Fibroblast of mammary gland (primary cell): ENCODE results near the gene KLC1.

Experiments
- DNase-seq: peaks from one replicate; pipeline ENCODE4 v3.0.0-alpha.2; 2010; ENCODE audit warnings: low read depth
- H3K4me3 ChIP-seq: 2 replicates; pipeline ENCODE4 v1.5.1; 2011; ENCODE audit warnings: low read depth, mild to moderate bottlenecking, low read length, moderate library complexity; ENCODE audit not compliant: control insufficient read depth
- CTCF ChIP-seq: conservative IDR thresholded peaks from 2 replicates; pipeline ENCODE4 v1.5.1; 2011; ENCODE audit warnings: low read depth, low read length, inconsistent platforms; ENCODE audit not compliant: control insufficient read depth, insufficient read depth

The KLC1 gene

GRCh38 chr14:103705504-103706284 lies 76.7 kb downstream of the KLC1 start:
- no peak for TF ChIP-seq CTCF
- no peak overlapping the region for H3K4me3 ChIP-seq
- DNase-seq, result no peak

GRCh38 chr14:103706551-103707328 lies 77.7 kb downstream of the KLC1 start:
- TF ChIP-seq CTCF, result no peak
- H3K4me3 ChIP-seq, result no peak overlapping the region
- no peak for DNase-seq

- DNase-seq, result no peak
- H3K4me3 ChIP-seq, result no peak overlapping the region
- no peak for TF ChIP-seq CTCF
These were observed 78.6 kb downstream of the KLC1 start for GRCh38 chr14:103707329-103708263.

- no peak for DNase-seq
- no peak for TF ChIP-seq CTCF
- no peak overlapping the region for H3K4me3 ChIP-seq
These were observed 79.8 kb downstream of the KLC1 start for GRCh38 chr14:103708750-103709187.

GRCh38 chr14:103709814-103710213 lies 80.8 kb downstream of the KLC1 start:
- no peak for DNase-seq

More at GRCh38 chr14:103709814-103710213, 80.8 kb downstream of the KLC1 start:
- no peak overlapping the region for H3K4me3 ChIP-seq
- TF ChIP-seq CTCF, result no peak
